K562 (cell line): ENCODE measurements around the gene NR1I3. TPM values are rescaled to one million over a fixed set of nuclear protein-coding genes. Genes with fewer than 3 reads are reported as not detected.
A peak's percentile ranks its signal among the peaks of the same experiment; 100 is the strongest.

Experiments
- ARID1B ChIP-seq: fragments of 450-650 bp; IDR thresholded peaks from 2 replicates; pipeline ENCODE4 v1.6.1; 2016; ENCODE audit warnings: antibody characterized with exemption, mild to moderate bottlenecking, inconsistent platforms
- C11orf30 ChIP-seq: fragments of 450-650 bp; IDR thresholded peaks from 2 replicates; pipeline ENCODE4 v1.6.1; 2016; ENCODE audit warnings: low read depth, mild to moderate bottlenecking
- CBX2 ChIP-seq: fragments of 200-600 bp; sonication (generic); IDR thresholded peaks from one replicate; pipeline ENCODE4 v1.6.1; 2012; ENCODE audit warnings: mild to moderate bottlenecking, low read length, inconsistent platforms; ENCODE audit not compliant: insufficient read depth, poor library complexity, severe bottlenecking
- CXXC5 ChIP-seq: fragments of 250-450 bp; sonication (Bioruptor Pico); IDR thresholded peaks from 2 replicates; pipeline ENCODE4 v1.8.0; 2022; ENCODE audit warnings: inconsistent platforms, mild to moderate bottlenecking, moderate library complexity
- EHMT2 ChIP-seq: fragments of 450-650 bp; IDR thresholded peaks from 2 replicates; pipeline ENCODE4 v1.6.1; 2018; ENCODE audit warnings: antibody characterized with exemption
- FUS ChIP-seq: fragments of 200-400 bp; formaldehyde crosslinking; optimal IDR thresholded peaks from 2 replicates; pipeline ENCODE3; 2017; ENCODE audit warnings: low read depth, low read length
- HDAC2 ChIP-seq: fragments of 450-650 bp; IDR thresholded peaks from 2 replicates; pipeline ENCODE4 v1.6.1; 2016; ENCODE audit warnings: mild to moderate bottlenecking
- MAX ChIP-seq: sonication (generic); formaldehyde crosslinking; IDR thresholded peaks from 2 replicates; pipeline ENCODE4 v1.9.0; 2022; ENCODE audit warnings: mild to moderate bottlenecking, missing genetic modification reagents
- MAZ ChIP-seq, 2 experiments: fragments of 450-650 bp in 1 of 2; sonication (generic) in 1 of 2; formaldehyde crosslinking; IDR thresholded peaks in 1 of 2; conservative IDR thresholded peaks in 1 of 2; 2 replicates each; pipeline versions ENCODE4 v1.4.0 to v1.5.0; 2020; ENCODE audit warnings: mild to moderate bottlenecking in 1 of 2, missing genetic modification reagents in 1 of 2
- ZBTB9 ChIP-seq: fragments of 450-650 bp; formaldehyde crosslinking; IDR thresholded peaks from 2 replicates; pipeline ENCODE4 v1.4.0; 2020; ENCODE audit warnings: mild to moderate bottlenecking, moderate library complexity
- ZNF134 ChIP-seq: fragments of 250-450 bp; sonication (Bioruptor Pico); conservative IDR thresholded peaks from 2 replicates; pipeline ENCODE4 v1.4.0; 2020
- polyA plus RNA-seq, 8 experiments: library from polyadenylated mRNA; depleted of rRNA in 4 of 8; stranded (reverse) in 5 of 8; unstranded in 3 of 8; fragments of >200 nt; fragmentation: Nextera tagmentation in 2 of 8; fragmentation: Illumina TruSeq in 1 of 8; extraction: Ambion mirVana in 2 of 8; extraction: Trizol in 1 of 8; gene quantifications; 2 replicates each; pipeline versions ENCODE4 v1.2.1 to v1.2.3, GENCODE V29; 2011 to 2014; ENCODE audit warnings: inconsistent platforms in 1 of 8, missing spikeins in 1 of 8
- total RNA-seq, 7 experiments: library from RNA; depleted of rRNA in 6 of 7; stranded (reverse); fragments of >200 nt in 6 of 7; fragmentation: Illumina TruSeq in 2 of 7; extraction: Trizol in 2 of 7; gene quantifications; 2 replicates each; pipeline versions ENCODE4 v1.2.1 to v1.2.3, GENCODE V29; 2011 to 2021; ENCODE audit warnings: low replicate concordance in 1 of 7
- TF ChIP-seq, protein P1 (sequence below), 2 experiments: fragments of 450-650 bp; conservative IDR thresholded peaks; 2 replicates each; pipeline ENCODE4 v1.6.1; 2017; ENCODE audit warnings: mild to moderate bottlenecking in 2 of 2, moderate library complexity in 2 of 2
- TF ChIP-seq, protein P2 (sequence below): sonication (generic); formaldehyde crosslinking; IDR thresholded peaks from 2 replicates; pipeline ENCODE4 v1.8.0; 2022; ENCODE audit warnings: missing genetic modification reagents, mild to moderate bottlenecking, moderate library complexity, borderline replicate concordance
- TF ChIP-seq, protein P3 (sequence below): fragments of 250-450 bp; sonication (Bioruptor Pico); IDR thresholded peaks from 2 replicates; pipeline ENCODE4 v1.4.0; 2020

NR1I3 gene
- total and polyA plus RNA-seq, 9 of the 15 experiments (the other 6 are each of a cell fraction or from before 2014, with no cell fraction given) = 0.11 TPM; not detected in 8

GRCh38 chr1:161227196-161227871 lies 10.7 kb downstream of the NR1I3 start (continued):
- TF ChIP-seq, protein P1, sequence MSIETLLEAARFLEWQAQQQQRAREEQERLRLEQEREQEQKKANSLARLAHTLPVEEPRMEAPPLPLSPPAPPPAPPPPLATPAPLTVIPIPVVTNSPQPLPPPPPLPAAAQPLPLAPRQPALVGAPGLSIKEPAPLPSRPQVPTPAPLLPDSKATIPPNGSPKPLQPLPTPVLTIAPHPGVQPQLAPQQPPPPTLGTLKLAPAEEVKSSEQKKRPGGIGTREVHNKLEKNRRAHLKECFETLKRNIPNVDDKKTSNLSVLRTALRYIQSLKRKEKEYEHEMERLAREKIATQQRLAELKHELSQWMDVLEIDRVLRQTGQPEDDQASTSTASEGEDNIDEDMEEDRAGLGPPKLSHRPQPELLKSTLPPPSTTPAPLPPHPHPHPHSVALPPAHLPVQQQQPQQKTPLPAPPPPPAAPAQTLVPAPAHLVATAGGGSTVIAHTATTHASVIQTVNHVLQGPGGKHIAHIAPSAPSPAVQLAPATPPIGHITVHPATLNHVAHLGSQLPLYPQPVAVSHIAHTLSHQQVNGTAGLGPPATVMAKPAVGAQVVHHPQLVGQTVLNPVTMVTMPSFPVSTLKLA (conservative IDR thresholded peaks at IDR 0.05) = peak in 1 of 2 experiments; percentile 35; a peak in 1 of 4 replicates
- TF ChIP-seq C11orf30 (peak; percentile 5; the same call in 1 of the 2 replicates), MAX (CRISPR knock-in tag) (0 out of 2 replicates have a peak, but pooled peaks have one; percentile 19), MAZ (CRISPR knock-in tag; conservative IDR thresholded peaks at IDR 0.05 in 1 of 2, IDR thresholded peaks at IDR 0.05 in 1 of 2) (peak; percentile 21 to 58; a peak in 2 of 4 replicates), FUS (no peak), CXXC5 (CRISPR knock-in tag) (peak; percentile 37; the same call in 1 of the 2 replicates), ARID1B (peak; percentile 53; the same call in 1 of the 2 replicates), HDAC2 (0 out of 2 replicates have a peak, but pooled peaks have one; percentile 47), CBX2 (no peak), EHMT2 (no peak), ZNF134 (CRISPR knock-in tag) (no peak), ZBTB9 (CRISPR knock-in tag) (0 out of 2 replicates have a peak, but pooled peaks have one; percentile 69)
- TF ChIP-seq, protein P2, sequence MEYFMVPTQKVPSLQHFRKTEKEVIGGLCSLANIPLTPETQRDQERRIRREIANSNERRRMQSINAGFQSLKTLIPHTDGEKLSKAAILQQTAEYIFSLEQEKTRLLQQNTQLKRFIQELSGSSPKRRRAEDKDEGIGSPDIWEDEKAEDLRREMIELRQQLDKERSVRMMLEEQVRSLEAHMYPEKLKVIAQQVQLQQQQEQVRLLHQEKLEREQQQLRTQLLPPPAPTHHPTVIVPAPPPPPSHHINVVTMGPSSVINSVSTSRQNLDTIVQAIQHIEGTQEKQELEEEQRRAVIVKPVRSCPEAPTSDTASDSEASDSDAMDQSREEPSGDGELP (CRISPR knock-in tag) = peak; percentile 66; the same call in 1 of the 2 replicates
- TF ChIP-seq, protein P3, sequence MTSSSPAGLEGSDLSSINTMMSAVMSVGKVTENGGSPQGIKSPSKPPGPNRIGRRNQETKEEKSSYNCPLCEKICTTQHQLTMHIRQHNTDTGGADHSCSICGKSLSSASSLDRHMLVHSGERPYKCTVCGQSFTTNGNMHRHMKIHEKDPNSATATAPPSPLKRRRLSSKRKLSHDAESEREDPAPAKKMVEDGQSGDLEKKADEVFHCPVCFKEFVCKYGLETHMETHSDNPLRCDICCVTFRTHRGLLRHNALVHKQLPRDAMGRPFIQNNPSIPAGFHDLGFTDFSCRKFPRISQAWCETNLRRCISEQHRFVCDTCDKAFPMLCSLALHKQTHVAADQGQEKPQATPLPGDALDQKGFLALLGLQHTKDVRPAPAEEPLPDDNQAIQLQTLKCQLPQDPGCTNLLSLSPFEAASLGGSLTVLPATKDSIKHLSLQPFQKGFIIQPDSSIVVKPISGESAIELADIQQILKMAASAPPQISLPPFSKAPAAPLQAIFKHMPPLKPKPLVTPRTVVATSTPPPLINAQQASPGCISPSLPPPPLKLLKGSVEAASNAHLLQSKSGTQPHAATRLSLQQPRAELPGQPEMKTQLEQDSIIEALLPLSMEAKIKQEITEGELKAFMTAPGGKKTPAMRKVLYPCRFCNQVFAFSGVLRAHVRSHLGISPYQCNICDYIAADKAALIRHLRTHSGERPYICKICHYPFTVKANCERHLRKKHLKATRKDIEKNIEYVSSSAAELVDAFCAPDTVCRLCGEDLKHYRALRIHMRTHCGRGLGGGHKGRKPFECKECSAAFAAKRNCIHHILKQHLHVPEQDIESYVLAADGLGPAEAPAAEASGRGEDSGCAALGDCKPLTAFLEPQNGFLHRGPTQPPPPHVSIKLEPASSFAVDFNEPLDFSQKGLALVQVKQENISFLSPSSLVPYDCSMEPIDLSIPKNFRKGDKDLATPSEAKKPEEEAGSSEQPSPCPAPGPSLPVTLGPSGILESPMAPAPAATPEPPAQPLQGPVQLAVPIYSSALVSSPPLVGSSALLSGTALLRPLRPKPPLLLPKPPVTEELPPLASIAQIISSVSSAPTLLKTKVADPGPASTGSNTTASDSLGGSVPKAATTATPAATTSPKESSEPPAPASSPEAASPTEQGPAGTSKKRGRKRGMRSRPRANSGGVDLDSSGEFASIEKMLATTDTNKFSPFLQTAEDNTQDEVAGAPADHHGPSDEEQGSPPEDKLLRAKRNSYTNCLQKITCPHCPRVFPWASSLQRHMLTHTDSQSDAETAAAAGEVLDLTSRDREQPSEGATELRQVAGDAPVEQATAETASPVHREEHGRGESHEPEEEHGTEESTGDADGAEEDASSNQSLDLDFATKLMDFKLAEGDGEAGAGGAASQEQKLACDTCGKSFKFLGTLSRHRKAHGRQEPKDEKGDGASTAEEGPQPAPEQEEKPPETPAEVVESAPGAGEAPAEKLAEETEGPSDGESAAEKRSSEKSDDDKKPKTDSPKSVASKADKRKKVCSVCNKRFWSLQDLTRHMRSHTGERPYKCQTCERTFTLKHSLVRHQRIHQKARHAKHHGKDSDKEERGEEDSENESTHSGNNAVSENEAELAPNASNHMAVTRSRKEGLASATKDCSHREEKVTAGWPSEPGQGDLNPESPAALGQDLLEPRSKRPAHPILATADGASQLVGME (CRISPR knock-in tag) = peak; percentile 82; the same call in 1 of the 2 replicates
